ENCODE data around the gene MRPL20. TPM values are rescaled to one million over a fixed set of nuclear protein-coding genes. Genes with fewer than 3 reads are reported as not detected.
"Not testable (repeated sequence)": the region's sequence is repeated elsewhere in the genome, so short reads cannot be mapped to it uniquely, and the experiment has no call there.

MRPL20 gene
- total RNA-seq, 1 donor from 2014 or later, result 127 TPM

DNA sequence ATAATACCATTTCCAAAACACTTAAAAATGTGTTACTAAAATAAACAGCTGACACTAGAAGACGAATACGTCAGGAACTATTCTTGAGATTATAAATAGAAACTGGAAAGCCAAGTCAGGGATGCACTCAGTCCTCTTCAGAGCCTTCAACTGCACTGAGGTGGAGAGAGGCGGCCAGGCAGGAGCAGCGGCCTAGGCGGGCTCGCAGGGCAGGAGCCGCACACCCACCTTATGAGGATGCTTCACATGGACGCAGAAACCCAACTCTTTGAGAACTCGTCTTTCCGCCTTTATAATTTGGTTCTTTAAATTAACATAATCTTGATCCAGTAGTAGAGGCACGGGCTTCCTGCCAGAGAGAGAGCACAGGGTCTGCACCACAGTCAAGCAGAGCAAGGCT is 11.9 kb downstream of the MRPL20 start:
- no peak for DNase-seq (ENCODE audit: low spot score)

DNA sequence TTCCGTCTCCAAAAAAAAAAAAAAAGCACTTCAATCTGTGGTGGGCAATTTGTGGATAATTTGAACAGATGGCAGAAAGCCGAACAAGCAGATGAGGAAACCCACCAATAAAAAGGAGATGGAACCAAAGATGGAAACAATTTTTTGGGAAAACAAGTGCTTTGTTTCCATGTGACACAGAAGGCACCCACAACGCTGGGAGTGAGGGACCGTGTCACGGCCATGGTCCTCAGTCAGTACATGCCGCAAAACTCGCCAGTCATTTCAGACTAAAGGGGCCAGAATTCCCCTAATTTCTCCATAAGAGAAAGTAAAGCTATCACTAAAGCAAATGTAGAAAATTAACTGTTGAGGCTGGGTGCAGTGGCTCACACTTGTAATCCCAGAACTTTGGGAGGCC is 13.0 kb downstream of the MRPL20 start:
- intact Hi-C loops (cut with DNase I), result no loop called here
- DNase-seq (ENCODE audit: low spot score), result no peak

More for the DNA sequence above, 11.9 kb downstream of the MRPL20 start:
- intact Hi-C loops (cut with DNase I), result loop anchor here (5.0 kb wide), 1 partner anchor 47 kb away; no protein-coding TSS in a partner anchor

GRCh38 chr1:1393428-1393827 is 13.7 kb downstream of the MRPL20 start:
- DNase-seq (ENCODE audit: low spot score), result no peak
- intact Hi-C loops (cut with DNase I), result no loop called here

DNA sequence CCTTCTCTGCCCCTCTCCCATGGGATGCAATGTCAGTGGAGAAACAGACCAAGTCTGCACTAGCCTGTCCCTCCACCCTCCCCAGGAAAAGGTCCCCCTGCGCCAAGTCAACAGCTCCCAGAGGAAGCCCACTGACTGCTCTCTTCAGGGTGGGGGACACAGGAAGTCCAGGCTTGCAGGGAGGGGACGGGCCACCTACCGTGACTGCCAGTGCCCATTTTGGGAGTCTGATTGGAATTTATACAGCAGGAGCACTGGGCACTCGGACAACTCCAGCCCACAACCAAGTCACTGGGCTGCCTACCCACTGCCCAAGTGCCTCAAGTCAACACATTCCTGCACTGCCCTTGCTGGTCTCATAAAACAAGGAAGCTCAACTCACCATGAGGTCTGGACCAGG is 14.1 kb downstream of the MRPL20 start:
- intact Hi-C loops (cut with DNase I), result no loop called here
- DNase-seq (ENCODE audit: low spot score), result no peak

GRCh38 chr1:1391225-1391624 is 15.9 kb downstream of the MRPL20 start:
- DNase-seq (ENCODE audit: low spot score), result no peak
- intact Hi-C loops (cut with DNase I), result no loop called here

GRCh38 chr1:1390675-1391074 is 16.4 kb downstream of the MRPL20 start:
- DNase-seq (ENCODE audit: low spot score), result no peak
- intact Hi-C loops (cut with DNase I), result no loop called here

DNA sequence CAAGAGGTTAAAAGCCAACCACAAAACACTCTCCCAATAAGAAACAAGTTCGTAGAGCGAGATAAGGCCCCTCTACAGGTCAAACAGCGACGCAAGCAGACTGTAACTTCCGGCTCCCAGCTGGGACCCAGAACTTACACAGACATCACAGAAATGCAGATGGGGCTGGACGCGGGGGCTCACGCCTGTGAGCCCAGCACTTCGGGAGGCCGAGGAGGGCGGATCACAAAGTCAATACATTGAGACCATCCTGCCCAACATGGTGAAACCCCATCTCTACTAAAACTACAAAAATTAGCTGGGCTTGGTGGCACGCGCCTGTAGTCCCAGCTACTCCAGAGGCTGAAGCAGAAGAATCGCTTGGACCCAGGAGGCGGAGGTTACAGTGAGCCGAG is 19.0 kb downstream of the MRPL20 start:
- no peak for DNase-seq (ENCODE audit: low spot score)
- intact Hi-C loops (cut with DNase I), result no loop called here

DNA sequence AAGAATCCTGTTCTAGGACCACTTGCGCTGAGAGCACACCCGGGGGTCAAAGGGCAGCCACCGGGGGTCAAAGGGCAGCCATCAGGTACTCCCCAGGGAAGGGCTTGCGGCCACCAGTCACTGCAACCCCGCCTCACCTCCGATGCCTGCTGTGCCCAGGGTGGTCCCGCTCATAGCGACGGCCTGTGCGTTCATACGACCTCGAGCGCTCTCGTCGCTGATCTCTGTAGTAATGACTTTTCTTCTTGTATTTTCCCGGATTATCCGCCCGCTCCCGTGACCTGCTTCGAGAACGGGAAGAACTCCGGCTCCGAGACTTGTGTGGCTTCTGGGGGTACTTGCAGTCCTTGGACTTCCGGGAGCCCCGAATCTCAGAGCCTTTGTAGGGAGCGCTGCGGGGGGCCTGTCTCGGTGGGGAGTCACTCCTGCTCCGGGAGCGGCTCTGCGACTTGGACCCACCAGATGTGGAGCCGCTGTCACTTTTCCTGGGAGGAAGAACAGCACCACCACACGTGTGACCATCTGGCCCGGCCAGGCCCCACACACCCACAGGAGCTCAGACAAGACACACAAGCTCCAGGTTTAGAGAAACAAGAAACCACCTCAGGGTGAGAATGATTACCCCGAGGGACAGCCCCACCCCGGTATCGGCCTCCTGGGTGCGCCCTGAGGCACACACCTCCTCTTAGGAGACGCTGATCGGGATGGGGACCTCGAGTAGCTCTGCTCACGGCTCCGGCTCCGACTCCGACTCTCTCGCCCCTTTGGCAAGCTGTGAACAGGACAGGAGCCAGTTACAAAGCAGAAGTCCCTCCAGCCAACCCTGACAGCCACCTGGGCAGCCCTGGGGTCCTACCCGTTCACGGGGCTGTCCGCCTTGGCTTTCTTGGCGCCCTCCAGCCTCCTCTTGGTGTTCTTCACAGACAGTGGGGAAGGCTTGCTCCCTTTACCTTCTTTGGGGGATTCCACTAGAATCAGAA is 19.7 kb downstream of the MRPL20 start:
- no peak for DNase-seq (ENCODE audit: low spot score)
- intact Hi-C loops (cut with DNase I), result no loop called here

DNA sequence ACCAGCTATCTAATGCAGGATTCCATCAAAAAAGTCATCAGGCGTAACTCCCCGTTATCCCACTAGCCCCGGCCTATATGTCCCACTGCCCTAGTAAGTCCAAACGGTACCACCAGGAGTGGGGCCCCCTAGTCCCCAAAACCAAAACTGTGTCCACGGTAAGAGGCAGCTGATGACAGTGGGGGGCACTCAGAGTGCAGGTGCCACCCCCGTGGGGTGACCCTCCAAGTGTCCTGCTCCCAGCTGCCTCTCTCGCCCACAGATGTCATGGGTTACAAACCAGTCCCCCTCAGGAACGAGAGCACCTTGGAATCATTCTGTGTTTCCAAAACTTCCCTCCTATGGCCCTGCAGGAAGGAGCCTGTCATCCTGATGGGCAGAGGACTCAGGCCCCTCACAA is 21.2 kb downstream of the MRPL20 start:
- DNase-seq (ENCODE audit: low spot score), result no peak
- intact Hi-C loops (cut with DNase I), result no loop called here

- DNase-seq (ENCODE audit: low spot score); intact Hi-C loops (cut with DNase I): not testable (repeated sequence)
Measured at GRCh38 chr1:1385339-1385738, 21.8 kb downstream of the MRPL20 start.

DNA sequence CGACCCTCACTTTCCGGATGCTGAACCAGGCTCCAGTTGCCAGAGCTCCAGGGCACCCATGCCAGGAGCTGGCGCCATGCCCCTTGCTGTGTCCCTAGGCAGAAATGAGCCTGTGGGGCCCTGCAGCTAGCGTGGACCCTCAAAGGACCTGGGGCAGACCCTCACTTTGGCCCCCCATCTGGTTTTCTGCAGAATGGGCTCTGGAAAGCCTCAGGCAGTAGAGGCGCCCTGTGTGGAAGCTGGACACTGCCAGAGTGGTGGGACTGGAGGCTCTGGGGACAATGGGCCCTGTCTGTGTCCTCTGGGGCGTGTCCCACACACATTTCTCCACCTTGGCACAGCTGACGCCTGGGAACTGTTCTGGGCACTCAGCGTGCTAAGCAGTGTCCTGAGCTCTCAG is 25.8 kb downstream of the MRPL20 start:
- intact Hi-C loops (cut with DNase I), result no loop called here
- DNase-seq (ENCODE audit: low spot score), result no peak

GRCh38 chr1:1380860-1381259 is 26.2 kb downstream of the MRPL20 start:
- no peak for DNase-seq (ENCODE audit: low spot score)
- intact Hi-C loops (cut with DNase I), result no loop called here

GRCh38 chr1:1377540-1378205 is 29.4 kb downstream of the MRPL20 start:
- no peak for DNase-seq (ENCODE audit: low spot score)
- intact Hi-C loops (cut with DNase I), result no loop called here

DNA sequence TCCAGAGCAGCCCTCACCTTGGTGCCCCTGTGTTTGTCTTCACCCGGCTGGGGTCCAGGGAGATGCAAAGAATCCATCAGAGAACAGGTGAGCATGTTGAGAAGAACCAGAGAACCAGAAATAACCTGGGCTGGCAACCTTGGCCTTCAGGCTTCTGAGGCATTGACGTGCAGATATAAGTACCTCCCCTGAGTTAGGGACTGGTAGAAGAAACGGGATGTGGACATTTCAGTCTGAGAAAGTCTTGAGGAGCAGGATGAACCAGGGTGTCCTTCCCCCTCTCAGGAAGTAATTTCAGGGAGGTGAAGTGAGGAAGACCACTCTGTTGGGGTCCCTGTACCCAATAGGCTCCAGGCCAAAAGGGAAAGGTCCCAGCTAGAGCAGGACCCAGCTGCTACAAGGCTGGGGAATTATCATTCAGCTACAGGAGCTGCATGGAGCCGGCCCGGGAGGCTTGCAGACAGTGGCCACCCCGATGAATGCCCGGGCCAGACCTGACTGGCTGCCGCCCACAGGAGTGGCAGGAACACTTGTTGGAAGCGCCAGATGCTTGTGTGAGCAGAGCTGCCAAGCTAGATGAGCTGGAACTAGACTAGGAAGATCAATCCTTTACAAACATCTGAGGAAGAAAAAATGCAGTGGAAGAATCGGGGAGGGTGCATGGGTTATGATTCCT is 30.4 kb downstream of the MRPL20 start:
- DNase-seq (ENCODE audit: low spot score), result no peak
- intact Hi-C loops (cut with DNase I), result no loop called here

DNA sequence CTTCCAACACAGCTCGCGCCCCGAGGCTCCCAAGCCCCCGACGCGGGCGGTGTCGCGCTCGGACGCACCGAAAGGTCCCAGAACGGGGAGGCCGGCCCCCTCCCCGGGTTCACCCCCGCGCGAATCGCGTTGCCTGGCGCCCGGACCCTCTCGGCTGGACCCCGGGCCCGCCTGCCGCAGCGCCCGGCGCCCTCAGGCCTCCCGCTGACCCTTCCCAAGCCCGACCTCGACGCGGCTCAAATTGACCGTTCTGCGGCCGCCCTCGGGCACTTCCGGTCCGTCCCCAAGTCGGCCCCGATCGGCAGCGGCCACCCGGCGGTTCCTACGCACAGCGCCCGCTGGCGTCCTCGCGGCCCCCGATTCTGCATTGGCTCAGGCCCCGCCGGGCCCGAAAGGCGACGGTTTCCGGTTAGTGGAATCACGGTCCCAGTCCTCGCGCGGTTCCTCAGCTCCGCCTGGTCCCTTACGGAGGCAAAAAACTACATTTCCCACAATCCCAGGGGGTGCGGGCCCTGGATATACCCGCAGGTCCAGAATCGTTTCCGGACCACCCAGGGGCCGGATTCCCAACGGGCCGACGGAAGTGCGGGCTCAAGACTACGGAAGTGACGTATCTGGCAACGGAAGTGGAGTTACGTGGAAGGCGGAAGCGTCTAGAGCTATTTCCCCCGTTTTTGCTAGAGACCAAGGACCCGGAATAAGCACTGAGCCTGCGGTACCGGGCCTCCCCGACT is 32.0 kb downstream of the MRPL20 start, which contains the start of gene AURKAIP1:
AURKAIP1 (minus strand) TSS at position 279 of the 734 bp plus-strand sequence. CDS start 451 bp downstream, outside the sequence.
- DNase-seq (ENCODE audit: low spot score), result peak; percentile 98
- intact Hi-C loops (cut with DNase I), result loop anchor here (2.0 to 5.0 kb wide), 3 partner anchors 26 to 253 kb away; partner anchors contain the start of genes DVL1 and MRPL20

- intact Hi-C loops (cut with DNase I), result loop anchor here (2.0 to 5.0 kb wide), 3 partner anchors 26 to 252 kb away; partner anchors contain the start of genes DVL1 and MRPL20
- no peak for DNase-seq (ENCODE audit: low spot score)
Measured at GRCh38 chr1:1374589-1374928, 32.5 kb downstream of the MRPL20 start.

DNA sequence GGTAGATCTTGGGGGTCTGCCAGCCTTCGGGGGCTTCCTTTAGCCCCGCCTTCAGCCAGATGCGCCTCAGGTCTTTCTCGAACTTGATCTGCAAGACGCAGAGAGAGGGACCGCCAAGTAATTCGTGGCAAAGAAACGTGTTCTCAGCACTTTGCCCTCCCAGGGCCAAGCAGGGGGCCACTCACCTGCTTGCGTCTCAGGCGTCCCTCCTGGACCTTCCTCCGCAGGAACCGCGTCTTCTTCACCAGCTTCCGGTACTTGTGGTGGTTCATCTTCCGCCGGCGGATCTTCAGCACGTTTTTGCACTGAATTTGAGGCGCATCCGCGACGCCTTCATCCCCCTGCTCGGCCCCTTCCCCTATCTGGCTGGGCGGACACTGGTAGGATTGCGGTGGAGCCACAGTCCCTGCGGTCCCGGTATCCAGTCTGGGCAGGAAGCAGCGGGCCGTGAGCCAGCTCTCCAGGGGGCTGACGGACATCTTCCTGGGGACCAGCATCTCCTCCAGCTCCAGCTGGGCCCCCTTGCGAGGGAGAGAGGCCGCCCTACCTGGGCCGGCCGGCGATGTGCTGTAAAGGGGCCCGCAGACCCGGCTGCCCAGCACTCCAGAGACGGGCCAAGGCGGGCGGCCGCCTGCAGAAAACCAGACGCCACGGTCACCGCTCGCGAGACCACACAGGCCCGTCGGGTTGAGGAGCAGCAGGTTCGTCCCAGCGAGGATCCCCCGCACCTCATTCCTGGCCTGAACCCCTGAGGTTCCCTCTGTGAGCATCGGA is 33.1 kb downstream of the MRPL20 start:
- intact Hi-C loops (cut with DNase I), result loop anchor here (2.0 to 5.0 kb wide), 3 partner anchors 25 to 252 kb away; partner anchors contain the start of genes DVL1 and MRPL20

DNA sequence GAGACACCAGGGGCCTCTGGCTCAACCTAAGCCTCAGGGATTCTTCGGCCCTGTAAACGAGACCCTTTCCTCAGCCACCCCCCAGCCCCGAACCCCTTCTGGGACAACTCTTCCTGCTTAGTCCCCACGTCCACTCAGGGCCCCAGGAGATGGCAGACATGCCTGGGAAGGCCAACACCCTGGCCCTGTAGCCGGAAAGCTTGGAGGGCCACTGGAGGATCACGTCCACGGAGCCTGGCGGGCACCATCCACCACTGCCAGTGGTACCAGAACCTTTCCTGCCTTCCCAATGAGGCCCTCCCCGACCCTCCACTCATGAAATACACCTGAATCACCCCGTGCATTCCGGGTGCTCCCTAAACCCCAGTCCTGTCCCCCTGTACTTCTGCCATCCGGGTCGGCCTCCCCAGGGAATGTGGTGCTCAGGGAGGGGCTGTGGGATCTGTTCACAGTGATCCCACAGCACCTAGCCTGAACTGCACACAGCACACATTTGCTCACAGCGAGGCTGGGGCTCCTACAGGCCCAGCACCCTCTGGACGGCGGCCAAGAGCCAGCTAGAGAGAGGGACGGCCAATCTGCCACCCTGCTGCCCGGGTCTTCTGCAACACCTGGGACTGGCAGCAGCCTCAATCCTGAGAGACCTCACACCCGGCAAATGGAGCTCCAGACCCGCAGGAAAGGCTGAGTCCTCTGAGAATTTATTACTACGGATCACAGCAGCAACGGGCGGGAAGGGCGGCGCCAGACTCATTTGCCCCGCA is 33.9 kb downstream of the MRPL20 start:
- intact Hi-C loops (cut with DNase I), result loop anchor here (5.0 kb wide), 1 partner anchor 251 kb away; no protein-coding TSS in a partner anchor
- DNase-seq (ENCODE audit: low spot score), result no peak

More for the DNA sequence above, 33.1 kb downstream of the MRPL20 start:
- no peak for DNase-seq (ENCODE audit: low spot score)

Measured in cardiac septum (tissue), 1 donor.